Muscle layer of colon (tissue), 2 donors: Measurements from ENCODE around the gene OR2T3.
"Not testable (repeated sequence)": the region's sequence is repeated elsewhere in the genome, so short reads cannot be mapped to it uniquely, and the experiment has no call there.

Source experiments
- H3K27ac ChIP-seq: one replicate; pipeline ENCODE4 v1.7.0; 2013; ENCODE audit warnings: low read depth, mild to moderate bottlenecking, low read length, moderate library complexity
- H3K27me3 ChIP-seq, 2 donors: one replicate each; pipeline ENCODE4 v1.7.0; 2013; ENCODE audit warnings: low read length in 2 of 2, mild to moderate bottlenecking in 2 of 2; ENCODE audit not compliant: insufficient read depth in 2 of 2, control insufficient read depth in 1 of 2
- H3K36me3 ChIP-seq: one replicate; pipeline ENCODE4 v1.7.0; 2013; ENCODE audit warnings: mild to moderate bottlenecking, low read length; ENCODE audit not compliant: insufficient read depth
- H3K4me1 ChIP-seq: one replicate; pipeline ENCODE4 v1.7.0; 2013; ENCODE audit warnings: mild to moderate bottlenecking, low read length; ENCODE audit not compliant: insufficient read depth
- H3K4me3 ChIP-seq, 2 donors: one replicate each; pipeline ENCODE4 v1.7.0; 2013; ENCODE audit warnings: low read length in 2 of 2, low read depth in 1 of 2, mild to moderate bottlenecking in 1 of 2, moderate library complexity in 1 of 2
- H3K9ac ChIP-seq: one replicate; pipeline ENCODE4 v1.7.0; 2013; ENCODE audit warnings: low read length
- H3K9me3 ChIP-seq: one replicate; pipeline ENCODE4 v1.7.0; 2013; ENCODE audit warnings: mild to moderate bottlenecking, low read length
- donor health status: abdominal sarcoma.
- donor health status: Adenocarcinoma of cecum.

Gene OR2T3

GRCh38 chr1:248481686-248482579 lies 8.8 kb downstream of the OR2T3 start:
- H3K27me3 ChIP-seq, H3K9ac ChIP-seq, H3K27ac ChIP-seq, H3K9me3 ChIP-seq, H3K4me3 ChIP-seq, H3K36me3 ChIP-seq, H3K4me1 ChIP-seq: not testable (repeated sequence)

GRCh38 chr1:248488289-248488688 lies 15.1 kb downstream of the OR2T3 start, which contains the start of gene OR2T5:
TSS of gene OR2T5 (plus strand) at chr1:248488589. CDS start at chr1:248488589, 0 bp downstream.
- H3K27me3 ChIP-seq, H3K36me3 ChIP-seq, H3K9me3 ChIP-seq, H3K27ac ChIP-seq, H3K4me1 ChIP-seq, H3K9ac ChIP-seq, H3K4me3 ChIP-seq: not testable (repeated sequence)

- not testable (repeated sequence) for H3K27me3 ChIP-seq, H3K4me1 ChIP-seq, H3K9ac ChIP-seq, H3K9me3 ChIP-seq, H3K4me3 ChIP-seq, H3K27ac ChIP-seq, H3K36me3 ChIP-seq
Measured at GRCh38 chr1:248496661-248497060, 23.5 kb downstream of the OR2T3 start.

- not testable (repeated sequence) for H3K9ac ChIP-seq, H3K27me3 ChIP-seq, H3K4me1 ChIP-seq, H3K36me3 ChIP-seq, H3K27ac ChIP-seq, H3K4me3 ChIP-seq, H3K9me3 ChIP-seq
Measured at GRCh38 chr1:248500305-248501035, 27.3 kb downstream of the OR2T3 start.

- not testable (repeated sequence) for H3K27me3 ChIP-seq, H3K36me3 ChIP-seq, H3K4me3 ChIP-seq, H3K9ac ChIP-seq, H3K4me1 ChIP-seq, H3K9me3 ChIP-seq, H3K27ac ChIP-seq
Measured at GRCh38 chr1:248507773-248508172, 34.6 kb downstream of the OR2T3 start, which contains the start of gene OR2G6. TSS of gene OR2G6 (plus strand) at chr1:248508073. CDS start at chr1:248521647, 13,574 bp downstream.

GRCh38 chr1:248510217-248510616 lies 37.1 kb downstream of the OR2T3 start:
- H3K27me3 ChIP-seq, H3K4me1 ChIP-seq, H3K9ac ChIP-seq, H3K27ac ChIP-seq, H3K4me3 ChIP-seq, H3K36me3 ChIP-seq, H3K9me3 ChIP-seq: not testable (repeated sequence)

- Histone ChIP-seq H3K4me1 (no peaks in the 10 kb centered on the region), H3K36me3 (no peaks in the 10 kb centered on the region), H3K4me3 (no peak overlapping the region), H3K9me3 (no peaks in the 10 kb centered on the region), H3K27ac (no peak overlapping the region), H3K9ac (no peak overlapping the region), H3K27me3 (no peaks in the 10 kb centered on the region)
Measured at GRCh38 chr1:248521856-248522255, 48.7 kb downstream of the OR2T3 start.
